ENCODE data around the gene NCAM1.

DNA sequence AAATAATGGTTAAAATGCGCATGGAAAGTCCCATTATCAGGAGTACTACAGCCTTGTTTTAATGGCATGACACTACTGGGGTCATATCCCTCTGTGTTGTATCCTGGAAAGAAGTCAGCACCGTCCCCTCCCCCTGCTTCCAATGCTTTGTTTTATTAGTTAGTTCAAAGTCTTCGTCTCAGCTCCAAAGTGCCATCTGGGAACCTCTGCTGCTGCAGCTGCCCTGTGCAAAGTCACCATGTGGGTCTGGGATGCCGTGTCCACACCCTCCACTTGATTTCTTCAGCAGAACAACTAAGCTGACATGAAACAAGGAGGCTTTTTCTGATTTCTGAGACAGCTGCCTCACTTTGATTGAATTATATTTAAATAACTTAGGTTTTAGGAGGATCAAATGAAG is 29.5 kb upstream of the NCAM1 start:
- TF ChIP-seq EZH2 (IDR thresholded peaks at IDR 0.05; ENCODE audit: low read length, missing control alignments), result no peak
- TF ChIP-seq, protein P1, sequence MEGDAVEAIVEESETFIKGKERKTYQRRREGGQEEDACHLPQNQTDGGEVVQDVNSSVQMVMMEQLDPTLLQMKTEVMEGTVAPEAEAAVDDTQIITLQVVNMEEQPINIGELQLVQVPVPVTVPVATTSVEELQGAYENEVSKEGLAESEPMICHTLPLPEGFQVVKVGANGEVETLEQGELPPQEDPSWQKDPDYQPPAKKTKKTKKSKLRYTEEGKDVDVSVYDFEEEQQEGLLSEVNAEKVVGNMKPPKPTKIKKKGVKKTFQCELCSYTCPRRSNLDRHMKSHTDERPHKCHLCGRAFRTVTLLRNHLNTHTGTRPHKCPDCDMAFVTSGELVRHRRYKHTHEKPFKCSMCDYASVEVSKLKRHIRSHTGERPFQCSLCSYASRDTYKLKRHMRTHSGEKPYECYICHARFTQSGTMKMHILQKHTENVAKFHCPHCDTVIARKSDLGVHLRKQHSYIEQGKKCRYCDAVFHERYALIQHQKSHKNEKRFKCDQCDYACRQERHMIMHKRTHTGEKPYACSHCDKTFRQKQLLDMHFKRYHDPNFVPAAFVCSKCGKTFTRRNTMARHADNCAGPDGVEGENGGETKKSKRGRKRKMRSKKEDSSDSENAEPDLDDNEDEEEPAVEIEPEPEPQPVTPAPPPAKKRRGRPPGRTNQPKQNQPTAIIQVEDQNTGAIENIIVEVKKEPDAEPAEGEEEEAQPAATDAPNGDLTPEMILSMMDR (conservative IDR thresholded peaks at IDR 0.05 in 1 of 2, IDR thresholded peaks at IDR 0.05 in 1 of 2; ENCODE audit: low read depth in 1 of 2, low read length in 2 of 2), result no peak

Data from fibroblast of lung (primary cell).